SK-N-SH (cell line): ENCODE measurements around the gene CDC14B. TPM values are rescaled to one million over a fixed set of nuclear protein-coding genes. Genes with fewer than 3 reads are reported as not detected.

Experiments used
- polyA plus RNA-seq, 3 experiments: library from polyadenylated mRNA; depleted of rRNA; stranded (reverse); fragments of >200 nt; gene quantifications; 2 replicates each; pipeline ENCODE4 v1.2.3, GENCODE V29; 2012

The CDC14B gene
- polyA plus RNA-seq, 1 of the 3 experiments (the other 2 are of a cell fraction) = 10.1 TPM

Other genes with a start within 250 kb of the CDC14B start
- gene SLC35D2, start 236.1 kb downstream of the CDC14B start, polyA plus RNA-seq (2012; rRNA removed) = 26.1 and 27.0 TPM in 2 replicates
- 1.5 TPM in 2 replicates for gene ZNF367, start 201.5 kb downstream of the CDC14B start, polyA plus RNA-seq (2012; rRNA removed)
- 18.4 and 19.0 TPM in 2 replicates for gene HABP4, start 169.7 kb downstream of the CDC14B start, polyA plus RNA-seq (2012; rRNA removed)
- 8.4 and 8.7 TPM in 2 replicates for gene PRXL2C, start 35.5 kb upstream of the CDC14B start, polyA plus RNA-seq (2012; rRNA removed)
- gene ZNF510, start 158.2 kb upstream of the CDC14B start, polyA plus RNA-seq (2012; rRNA removed) = 2.4 and 4.8 TPM in 2 replicates
- 1.3 TPM in 2 replicates for gene ZNF782, start 234.7 kb upstream of the CDC14B start, polyA plus RNA-seq (2012; rRNA removed)